Karpas-422 (cell line): ENCODE data around the gene EDN1. TPM values are rescaled to one million over a fixed set of nuclear protein-coding genes. Genes with fewer than 3 reads are reported as not detected.

ENCODE experiments used
- DNase-seq: peaks from one replicate; pipeline ENCODE4 v3.0.0-alpha.2; 2015
- H2AFZ ChIP-seq: fragments of 200-600 bp; sonication (generic); 2 replicates; pipeline ENCODE4 v1.6.1; 2014; ENCODE audit warnings: antibody characterized with exemption, low read length, mixed read lengths
- H3K27ac ChIP-seq: fragments of 200-600 bp; sonication (generic); 2 replicates; pipeline ENCODE4 v1.5.1; 2014; ENCODE audit warnings: mild to moderate bottlenecking, low read length, moderate library complexity
- H3K27me3 ChIP-seq: fragments of 200-600 bp; sonication (generic); 2 replicates; pipeline ENCODE4 v1.6.1; 2014; ENCODE audit warnings: low read length, mixed read lengths
- H3K36me3 ChIP-seq: fragments of 200-600 bp; sonication (generic); 2 replicates; pipeline ENCODE4 v1.6.1; 2014; ENCODE audit warnings: low read length, mixed read lengths; ENCODE audit not compliant: insufficient read depth
- H3K4me1 ChIP-seq: fragments of 200-600 bp; sonication (generic); 2 replicates; pipeline ENCODE4 v1.6.1; 2014; ENCODE audit warnings: mild to moderate bottlenecking, low read length, mixed read lengths
- H3K4me2 ChIP-seq: fragments of 200-600 bp; sonication (generic); 2 replicates; pipeline ENCODE4 v1.6.1; 2014; ENCODE audit warnings: low read length, low read depth, mild to moderate bottlenecking; ENCODE audit not compliant: poor library complexity, severe bottlenecking
- H3K4me3 ChIP-seq: fragments of 200-600 bp; sonication (generic); 2 replicates; pipeline ENCODE4 v1.5.1; 2014; ENCODE audit warnings: mild to moderate bottlenecking, antibody characterized with exemption, low read length, mixed read lengths
- H3K79me2 ChIP-seq: fragments of 200-600 bp; sonication (generic); 2 replicates; pipeline ENCODE4 v1.6.1; 2014; ENCODE audit warnings: mild to moderate bottlenecking, low read length, mixed read lengths
- H3K9ac ChIP-seq: fragments of 200-600 bp; sonication (generic); 2 replicates; pipeline ENCODE4 v1.6.0; 2014; ENCODE audit warnings: low read length
- H3K9me2 ChIP-seq: fragments of 200-600 bp; sonication (generic), shearing (Covaris generic); replicated peaks from 2 replicates; pipeline ENCODE4 v1.6.0; 2014; ENCODE audit warnings: mild to moderate bottlenecking, low read length, moderate library complexity; ENCODE audit not compliant: insufficient read depth
- H3K9me3 ChIP-seq: fragments of 300-700, 200-600 bp; sonication (generic); 2 replicates; pipeline ENCODE4 v1.6.1; 2014; ENCODE audit warnings: low read length, mixed read lengths
- H4K20me1 ChIP-seq: fragments of 200-600 bp; sonication (generic); 2 replicates; pipeline ENCODE4 v1.6.1; 2014; ENCODE audit warnings: mild to moderate bottlenecking, antibody characterized with exemption, low read length, low read depth; ENCODE audit not compliant: insufficient read depth
- total RNA-seq: library from RNA; depleted of rRNA; stranded (reverse); fragments of >200 nt; shearing (Covaris generic); gene quantifications from 2 replicates; pipeline ENCODE4 v1.2.3, GENCODE V29; 2014; ENCODE audit warnings: low replicate concordance

The EDN1 gene
- total RNA-seq, 1 experiment from 2014 or later: 0.34 TPM

DNA sequence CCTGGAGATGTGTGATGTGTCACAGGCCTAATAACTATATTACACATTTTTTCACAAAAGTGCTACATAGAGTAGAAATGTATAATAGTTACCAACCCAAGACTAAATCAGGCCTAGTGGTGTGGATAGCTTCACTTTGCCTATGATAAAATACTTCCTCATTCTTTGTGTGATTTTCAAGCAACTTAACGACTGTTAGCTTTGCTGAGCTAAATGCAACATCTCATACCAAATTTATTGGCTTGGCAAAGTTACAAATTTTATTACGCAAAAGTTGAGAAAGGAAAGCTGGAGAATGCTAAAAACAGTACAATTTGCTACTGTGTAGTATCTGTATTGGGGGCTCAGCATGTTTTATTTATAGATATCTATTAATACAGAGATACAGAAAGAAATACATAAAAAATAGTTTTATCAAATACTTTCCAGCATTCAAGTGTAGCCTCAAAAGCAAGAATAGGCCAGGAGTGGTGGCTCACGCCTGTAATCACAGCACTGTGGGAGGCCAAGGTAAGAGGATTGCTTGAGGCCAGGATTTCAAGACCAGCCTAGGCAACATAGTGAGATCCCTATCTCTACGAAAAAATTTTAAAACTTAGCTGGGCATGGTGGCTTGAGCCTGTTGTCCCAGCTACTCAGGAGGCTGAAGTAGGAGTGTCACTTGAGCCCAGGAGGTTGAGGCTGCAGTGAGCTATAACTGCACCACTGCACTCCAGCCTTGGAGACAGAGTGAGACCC, 3.6 kb upstream of the EDN1 start:
- no peaks in the 10 kb centered on the region for H3K79me2 ChIP-seq
- no peak overlapping the region for H2AFZ ChIP-seq
- no peaks in the 10 kb centered on the region for H3K9me3 ChIP-seq
- DNase-seq: no peak
- no peak overlapping the region for H3K27ac ChIP-seq
- no peak overlapping the region for H3K4me2 ChIP-seq
- no peak overlapping the region for H3K4me3 ChIP-seq
- H4K20me1 ChIP-seq: no peaks in the 10 kb centered on the region
- no peaks in the 10 kb centered on the region for H3K27me3 ChIP-seq
- no peaks in the 10 kb centered on the region for H3K9me2 ChIP-seq
- no peak overlapping the region for H3K9ac ChIP-seq
- H3K36me3 ChIP-seq: no peaks in the 10 kb centered on the region
- peaks cover 13% of the 10 kb centered on the region for H3K4me1 ChIP-seq

DNA sequence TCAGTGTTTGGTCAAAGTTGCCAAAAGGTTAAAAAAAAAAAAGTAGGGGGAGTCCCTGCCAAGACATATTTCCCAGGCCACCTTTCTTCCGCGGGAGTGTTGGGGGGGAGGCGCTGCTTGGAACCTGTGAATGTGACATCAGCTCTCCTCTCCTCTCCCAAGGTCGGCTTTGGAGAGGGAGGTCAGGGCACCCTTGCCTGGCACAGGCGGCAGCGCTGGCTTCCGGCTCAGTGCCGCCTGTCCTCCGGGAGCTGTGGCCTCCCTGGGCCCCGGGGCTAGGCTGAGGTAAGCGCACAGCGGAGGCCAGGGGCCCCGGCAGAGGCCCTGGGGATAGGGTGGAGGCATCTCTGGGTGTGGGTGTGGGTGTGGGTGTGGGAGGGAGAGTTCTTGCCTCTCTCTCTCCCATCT, 1.9 kb upstream of the EDN1 start:
- Histone ChIP-seq H3K79me2 (no peaks in the 10 kb centered on the region), H3K27me3 (no peaks in the 10 kb centered on the region), H3K9me2 (no peaks in the 10 kb centered on the region), H2AFZ (no peak overlapping the region), H3K36me3 (no peaks in the 10 kb centered on the region), H3K4me3 (no peak overlapping the region), H3K4me1 (peaks cover 13% of the 10 kb centered on the region), H3K4me2 (no peak overlapping the region), H4K20me1 (no peaks in the 10 kb centered on the region), H3K9me3 (no peaks in the 10 kb centered on the region), H3K27ac (no peak overlapping the region), H3K9ac (no peak overlapping the region)
- no peak for DNase-seq

GRCh38 chr6:12288914-12289313, 1.2 kb upstream of the EDN1 start:
- H3K4me2 ChIP-seq: no peak overlapping the region

GRCh38 chr6:12289365-12289919, 719 bp upstream of the EDN1 start:
- Histone ChIP-seq H4K20me1 (no peaks in the 10 kb centered on the region), H3K27me3 (no peaks in the 10 kb centered on the region), H3K4me3 (peak overlapping the region; percentile 11; the same call in 1 of the 2 replicates), H3K79me2 (no peaks in the 10 kb centered on the region), H3K4me2 (peak overlapping the region; percentile 37), H3K9ac (no peak overlapping the region), H3K9me3 (no peaks in the 10 kb centered on the region), H3K27ac (no peak overlapping the region), H2AFZ (peak overlapping the region; percentile 22; the same call in 1 of the 2 replicates), H3K36me3 (no peaks in the 10 kb centered on the region), H3K9me2 (no peaks in the 10 kb centered on the region), H3K4me1 (peaks cover 13% of the 10 kb centered on the region)
- peak; percentile 81 for DNase-seq

More at GRCh38 chr6:12288914-12289313, 1.2 kb upstream of the EDN1 start:
- no peak overlapping the region for H3K9ac ChIP-seq
- H3K4me3 ChIP-seq: no peak overlapping the region
- no peaks in the 10 kb centered on the region for H3K9me2 ChIP-seq
- H4K20me1 ChIP-seq: no peaks in the 10 kb centered on the region
- peaks cover 13% of the 10 kb centered on the region for H3K4me1 ChIP-seq
- DNase-seq: no peak
- no peaks in the 10 kb centered on the region for H3K79me2 ChIP-seq
- H3K36me3 ChIP-seq: no peaks in the 10 kb centered on the region
- no peaks in the 10 kb centered on the region for H3K9me3 ChIP-seq
- H3K27me3 ChIP-seq: no peaks in the 10 kb centered on the region
- no peak overlapping the region for H3K27ac ChIP-seq
- no peak overlapping the region for H2AFZ ChIP-seq

GRCh38 chr6:12291071-12291838, 1.1 kb downstream of the EDN1 start:
- no peaks in the 10 kb centered on the region for H3K9me3 ChIP-seq
- H3K27ac ChIP-seq: no peak overlapping the region
- H3K9me2 ChIP-seq: no peaks in the 10 kb centered on the region
- no peaks in the 10 kb centered on the region for H4K20me1 ChIP-seq
- H3K4me1 ChIP-seq: peaks cover 13% of the 10 kb centered on the region
- H3K79me2 ChIP-seq: no peaks in the 10 kb centered on the region
- H3K27me3 ChIP-seq: no peaks in the 10 kb centered on the region
- H3K4me2 ChIP-seq: no peak overlapping the region
- no peak overlapping the region for H3K4me3 ChIP-seq
- no peak overlapping the region for H2AFZ ChIP-seq
- H3K9ac ChIP-seq: no peak overlapping the region
- DNase-seq: no peak
- H3K36me3 ChIP-seq: no peaks in the 10 kb centered on the region

DNA sequence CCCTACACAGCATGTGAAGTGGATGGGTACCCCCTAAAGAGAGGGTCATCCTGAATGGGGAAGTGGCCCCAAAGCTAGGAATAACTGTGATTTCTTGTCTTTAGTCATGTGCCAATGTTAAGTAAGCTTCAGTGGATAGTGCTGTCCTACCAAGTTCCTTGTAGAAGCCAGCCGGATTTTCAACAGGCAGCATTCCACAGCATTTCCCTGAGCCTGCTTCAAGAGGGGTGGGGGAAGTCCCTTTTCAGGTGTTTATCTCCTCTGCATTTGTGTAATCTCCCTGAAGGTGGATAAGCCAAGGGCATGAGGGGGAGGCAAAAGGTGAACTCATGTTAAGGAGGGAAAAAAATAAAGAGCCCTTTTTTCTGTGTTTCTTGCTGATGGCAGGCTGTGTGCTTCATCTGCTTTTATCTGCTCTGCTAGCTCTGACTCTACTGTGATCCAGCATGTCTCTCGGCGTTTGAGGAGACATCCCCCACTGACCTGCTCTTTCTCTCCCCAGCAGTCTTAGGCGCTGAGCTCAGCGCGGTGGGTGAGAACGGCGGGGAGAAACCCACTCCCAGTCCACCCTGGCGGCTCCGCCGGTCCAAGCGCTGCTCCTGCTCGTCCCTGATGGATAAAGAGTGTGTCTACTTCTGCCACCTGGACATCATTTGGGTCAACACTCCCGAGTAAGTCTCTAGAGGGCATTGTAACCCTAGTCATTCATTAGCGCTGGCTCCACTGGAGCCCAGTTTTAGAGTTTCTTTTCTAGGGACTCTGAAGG, 1.9 kb downstream of the EDN1 start:
- Histone ChIP-seq H3K27me3 (no peaks in the 10 kb centered on the region), H3K36me3 (no peaks in the 10 kb centered on the region), H3K4me3 (no peak overlapping the region), H3K27ac (no peak overlapping the region), H3K9me2 (no peaks in the 10 kb centered on the region), H3K9ac (no peak overlapping the region), H3K4me1 (peaks cover 13% of the 10 kb centered on the region), H3K79me2 (no peaks in the 10 kb centered on the region), H3K9me3 (no peaks in the 10 kb centered on the region), H4K20me1 (no peaks in the 10 kb centered on the region), H2AFZ (no peak overlapping the region), H3K4me2 (no peak overlapping the region)
- no peak for DNase-seq

DNA sequence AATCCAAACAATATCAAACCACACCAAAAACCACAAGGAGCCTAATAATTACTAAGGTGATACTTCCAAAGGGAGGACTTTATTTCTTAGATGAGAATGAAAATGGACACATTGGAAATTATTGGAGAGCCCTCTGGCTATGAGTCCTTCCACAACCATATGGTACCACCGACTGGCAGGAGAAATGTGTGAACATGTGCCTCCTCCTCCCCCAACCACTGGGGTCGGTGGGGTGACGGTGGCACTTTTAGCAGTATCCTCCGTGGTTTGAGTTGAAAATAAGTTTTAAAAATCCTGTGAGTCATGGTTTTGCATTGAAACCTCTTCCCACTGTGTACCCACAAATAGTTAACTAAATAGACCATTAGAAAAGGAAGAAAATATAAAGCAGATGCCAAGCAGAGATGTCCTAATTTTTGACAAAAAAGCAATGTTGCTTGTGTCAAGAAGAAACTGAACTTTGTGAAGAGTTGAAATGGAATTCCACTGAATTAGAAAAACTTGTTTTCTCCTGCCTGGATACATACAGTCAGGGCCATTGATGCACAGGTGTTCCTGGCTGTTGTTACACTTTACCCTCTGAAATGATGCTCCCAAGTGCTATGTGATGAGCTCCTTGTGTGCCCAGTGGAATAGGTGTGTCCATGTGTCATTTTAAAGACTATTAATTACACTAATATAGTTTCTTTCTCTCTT, 3.2 kb downstream of the EDN1 start:
- no peak overlapping the region for H3K9ac ChIP-seq
- no peak overlapping the region for H2AFZ ChIP-seq
- H3K27me3 ChIP-seq: no peaks in the 10 kb centered on the region
- no peaks in the 10 kb centered on the region for H3K79me2 ChIP-seq
- H4K20me1 ChIP-seq: no peaks in the 10 kb centered on the region
- no peak overlapping the region for H3K4me2 ChIP-seq
- H3K9me3 ChIP-seq: no peaks in the 10 kb centered on the region
- no peak overlapping the region for H3K27ac ChIP-seq
- H3K36me3 ChIP-seq: no peaks in the 10 kb centered on the region
- peaks cover 13% of the 10 kb centered on the region for H3K4me1 ChIP-seq
- no peaks in the 10 kb centered on the region for H3K9me2 ChIP-seq
- no peak for DNase-seq
- no peak overlapping the region for H3K4me3 ChIP-seq
